Measurements from ENCODE around the gene ZSCAN12.

- TF ChIP-seq EZH2 (IDR thresholded peaks at IDR 0.05; ENCODE audit: insufficient read depth, poor library complexity, severe bottlenecking) (no peak), EZH2phosphoT487 (IDR thresholded peaks at IDR 0.05; ENCODE audit: insufficient read depth, low read depth) (no peak)
These were observed 28.3 kb downstream of the ZSCAN12 start for GRCh38 chr6:28371280-28371679.
